ENCODE data around the gene PCDHGA6.

Gene PCDHGA6

DNA sequence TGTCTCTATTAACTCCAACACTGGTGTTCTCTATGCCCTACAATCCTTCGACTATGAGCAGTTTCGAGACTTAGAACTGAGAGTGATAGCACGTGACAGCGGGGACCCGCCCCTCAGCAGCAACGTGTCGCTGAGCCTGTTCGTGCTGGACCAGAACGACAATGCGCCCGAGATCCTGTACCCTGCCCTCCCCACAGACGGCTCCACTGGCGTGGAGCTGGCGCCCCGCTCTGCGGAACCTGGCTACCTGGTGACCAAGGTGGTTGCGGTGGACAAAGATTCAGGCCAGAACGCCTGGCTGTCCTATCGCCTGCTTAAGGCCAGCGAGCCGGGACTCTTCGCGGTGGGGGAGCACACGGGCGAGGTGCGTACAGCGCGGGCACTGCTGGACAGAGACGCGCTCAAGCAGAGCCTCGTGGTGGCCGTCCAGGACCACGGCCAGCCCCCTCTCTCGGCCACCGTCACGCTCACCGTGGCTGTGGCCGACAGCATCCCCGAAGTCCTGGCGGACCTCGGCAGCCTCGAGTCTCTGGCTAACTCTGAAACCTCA lies 49.1 kb downstream of the PCDHGA6 start:
- DNase-seq = no peak

DNA sequence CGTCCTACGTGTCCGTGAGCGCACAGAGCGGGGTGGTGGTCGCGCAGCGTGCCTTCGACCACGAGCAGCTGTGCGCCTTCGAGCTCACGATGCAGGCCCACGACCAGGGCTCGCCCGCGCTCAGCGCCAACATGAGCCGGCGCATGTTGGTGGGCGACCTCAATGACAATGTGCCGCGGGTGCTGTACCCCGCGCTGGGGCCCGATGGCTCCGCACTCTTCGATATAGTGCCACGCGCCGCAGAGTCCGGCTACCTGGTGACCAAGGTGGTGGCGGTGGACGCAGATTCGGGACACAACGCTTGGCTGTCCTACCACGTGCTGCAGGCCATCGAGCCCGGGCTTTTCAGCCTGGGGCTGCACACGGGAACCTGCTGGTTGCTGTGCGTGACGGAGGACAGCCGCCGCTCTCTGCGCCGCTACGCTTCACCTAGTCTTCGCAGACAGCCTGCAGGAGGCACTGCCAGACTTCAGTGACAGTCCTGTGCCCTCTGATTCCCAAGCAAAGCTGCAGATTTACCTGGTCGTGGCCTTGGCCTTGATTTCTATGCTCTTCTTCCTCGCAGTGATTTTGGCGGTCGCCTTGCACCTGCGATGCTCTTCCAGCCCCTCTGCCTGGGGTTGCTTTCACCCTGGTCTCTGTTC lies 54.2 kb downstream of the PCDHGA6 start:
- no peak for DNase-seq

Measured in activated CD4-positive, alpha-beta T cell treated with anti-CD3 and anti-CD28 coated beads, Interleukin-2, amount 50 U/mL, for 48 hours (primary cell).